Measurements from ENCODE around the gene HEPACAM.

GRCh38 chr11:124894606-124895430 is 41.0 kb downstream of the HEPACAM start:
- no peak for TF ChIP-seq CTCF (IDR thresholded peaks at IDR 0.05)
- TF ChIP-seq EP300 (IDR thresholded peaks at IDR 0.05): no peak
- TF ChIP-seq POLR2A (IDR thresholded peaks at IDR 0.05): no peak

Measured in tibial nerve (tissue), 4 donors.